Heart right ventricle (tissue), 16 donors: ENCODE measurements around the gene FREY1. TPM values are rescaled to one million over a fixed set of nuclear protein-coding genes. Genes with fewer than 3 reads are reported as not detected.
A peak's percentile ranks its signal among the peaks of the same experiment; 100 is the strongest.
"Not testable (repeated sequence)": the region's sequence is repeated elsewhere in the genome, so short reads cannot be mapped to it uniquely, and the experiment has no call there.

ENCODE experiments used
- ATAC-seq, 8 donors: fragments of 200-7000 bp; cut with Tn5 transposase; one replicate each; pipeline ENCODE4 v1.9.1; 2020; ENCODE audit warnings: mild to moderate bottlenecking in 8 of 8, moderate library complexity in 8 of 8, moderate number of reproducible peaks in 1 of 8
- DNase-seq, 2 donors: peaks; one replicate each; pipeline ENCODE4 v3.0.0-alpha.2; 2020
- H3K27ac ChIP-seq, 10 donors: fragments of 200-600 bp; sonication (generic) in 2 of 10; one replicate each; pipeline versions ENCODE4 v1.5.0 to v1.8.0; 2020 to 2022; ENCODE audit warnings: mild to moderate bottlenecking in 3 of 10
- H3K27me3 ChIP-seq, 7 donors: fragments of 200-600 bp; one replicate each; pipeline ENCODE4 v1.8.0; 2021 to 2022; ENCODE audit warnings: mild to moderate bottlenecking in 2 of 7
- H3K36me3 ChIP-seq, 9 donors: fragments of 200-600 bp; sonication (generic) in 1 of 9; one replicate each; pipeline versions ENCODE4 v1.5.0 to v1.8.0; 2020 to 2022; ENCODE audit warnings: mild to moderate bottlenecking in 2 of 9
- H3K4me1 ChIP-seq, 9 donors: fragments of 200-600 bp; sonication (generic) in 1 of 9; one replicate each; pipeline versions ENCODE4 v1.5.0 to v1.8.0; 2020 to 2022; ENCODE audit warnings: mild to moderate bottlenecking in 4 of 9
- H3K4me3 ChIP-seq, 10 donors: fragments of 200-600 bp; sonication (generic) in 2 of 10; one replicate each; pipeline versions ENCODE4 v1.5.0 to v1.8.0; 2020 to 2022; ENCODE audit warnings: mild to moderate bottlenecking in 7 of 10, moderate library complexity in 2 of 10
- H3K9me3 ChIP-seq, 11 donors: fragments of 200-600 bp in 10 of 11; sonication (generic) in 2 of 11; one replicate each; pipeline versions ENCODE4 v1.5.0 to v1.8.0; 2013 to 2022; ENCODE audit warnings: mild to moderate bottlenecking in 2 of 11, control low read depth in 1 of 11, moderate library complexity in 1 of 11
- CTCF ChIP-seq, 9 donors: fragments of 200-600 bp; sonication (generic) in 2 of 9; IDR thresholded peaks; one replicate each; pipeline versions ENCODE4 v1.5.0 to v1.8.0; 2021 to 2022; ENCODE audit warnings: antibody characterized with exemption in 9 of 9, mild to moderate bottlenecking in 5 of 9, moderate library complexity in 1 of 9
- WGBS, 2 donors: extraction: QIAGEN DNeasy Blood & Tissue Kit; methylation state at CpG; one replicate each; pipeline ENCODE4 v1.1.7; 2013; ENCODE audit warnings: inconsistent platforms in 1 of 2; 5-methylcytosine and 5-hydroxymethylcytosine counted together
- intact Hi-C, 10 donors: fragments of 100-400 bp; cut with DNase I; formaldehyde crosslinking; loops; one replicate each; pipeline versions ENCODE4 v1.11.1 to v1.14.2; 2022
- polyA plus RNA-seq, 2 donors: library from polyadenylated mRNA; stranded (reverse); fragments of 200-250 nt; gene quantifications; one replicate each; pipeline ENCODE4 v1.2.3, GENCODE V29; 2013
- total RNA-seq, 10 donors: library from RNA; stranded (reverse); fragmentation: NEBNext Ultra II Directional in 3 of 10; extraction: Animal tissue kit (Norgen Biotek cat#: 25700) in 3 of 10; gene quantifications; one replicate each; pipeline versions ENCODE4 v1.2.1 to v1.2.4, GENCODE V29; 2021 to 2023
- donor health status: Arrhythmogenic right ventricular cardiomyopathy.
- donor health status: ischemic (EF 13 %, LVEDD 7.1; RV severe dilation, severe dysfunction).
- donor health status: healthy with polysubstance abuse.
- donor health status: DM: no; HTN: yes; CAD: no.
- donor health status: DM: no; HTN: no; CAD: no.
- donor health status: ischemic (EF 25% LVEDD 6.9; RV normal size, moderate dysfunction).
- donor health status: ischemic (EF 25% LVEDD 5.7; RV mildly dilated, moderate dysfunction).
- donor health status: healthy.
- donor health status: DM: yes; HTN: yes; CAD: no.
- donor health status: Ischemic cardiomyopathy.
- donor health status: ischemic (EF 35%, LVEDD 5.7; RV mildly dilated, moderate dysfunction).
- donor health status: nonischemic (EF 11% LVEDD 7.7; RV severe dilation, severe dysfunction).
- donor health status: DM: yes; HTN: yes; CAD: no.
- donor health status: PGD.
- donor health status: ischemic (EF 29% LVEDD 5.4; RV normal size, mild dysfunction).
- donor health status: nonischemic (EF 23%, LVEDD 6.1; RV moderate dilation, normal function).

Gene FREY1
- total and polyA plus RNA-seq, 12 donors, result 0.22 to 0.59 (median 0.39) TPM; not detected in 7

GRCh38 chr11:45900916-45901617, 6.0 kb downstream of the FREY1 start:
- H3K4me1 ChIP-seq, result peaks cover 10 to 31% (median 21%) of the 10 kb centered on the region in 9 donors
- peak; percentile 30 to 51 for DNase-seq
- TF ChIP-seq CTCF (IDR thresholded peaks at IDR 0.05), result no peak
- H3K27ac ChIP-seq, result no peak overlapping the region
- no peaks in the 10 kb centered on the region for H3K9me3 ChIP-seq
- 5 to 15% methylated on average over 8 of the region's 8 CpGs for WGBS, 2 donors
- peaks cover 0 to 55% (median 0%) of the 10 kb centered on the region in 7 donors for H3K27me3 ChIP-seq
- peak in 5 of 8 donors; percentile 7 to 41 (median 20) for ATAC-seq
- intact Hi-C loops, result loop anchor here in 1 of 10 donors (2.0 kb wide), 1 partner anchor 18 kb away; no protein-coding TSS in a partner anchor
- H3K4me3 ChIP-seq, result peak overlapping the region in 9 of 10 donors; percentile 53 to 71 (median 62)
- H3K36me3 ChIP-seq, result peaks cover 0 to 31% (median 0%) of the 10 kb centered on the region in 9 donors

- 2 to 4% methylated on average over 31 to 38 of the region's 59 CpGs for WGBS, 2 donors
- Histone ChIP-seq H3K4me1 (peaks cover 10 to 31% (median 21%) of the 10 kb centered on the region in 9 donors), H3K27me3 (peaks cover 0 to 60% (median 0%) of the 10 kb centered on the region in 7 donors), H3K27ac (peak overlapping the region in 3 of 10 donors; percentile 9 to 65 (median 20)), H3K4me3 (peak overlapping the region; percentile 29 to 71 (median 62)), H3K36me3 (peaks cover 0 to 30% (median 0%) of the 10 kb centered on the region in 9 donors)
- H3K9me3 ChIP-seq, DNase-seq: not testable (repeated sequence)
- intact Hi-C loops, result loop anchor here in 1 of 10 donors (2.0 kb wide), 1 partner anchor 19 kb away; no protein-coding TSS in a partner anchor
- peak in 3 of 8 donors; percentile 1 to 14 (median 3) for ATAC-seq
These were observed 6.8 kb downstream of the FREY1 start for GRCh38 chr11:45900175-45900800.

GRCh38 chr11:45899448-45900174, 7.5 kb downstream of the FREY1 start:
- peaks cover 10 to 31% (median 21%) of the 10 kb centered on the region in 9 donors for H3K4me1 ChIP-seq
- peaks cover 0 to 23% (median 0%) of the 10 kb centered on the region in 9 donors for H3K36me3 ChIP-seq
- DNase-seq (peak; percentile 83 to 85), ATAC-seq (peak; percentile 73 to 90 (median 85))
- intact Hi-C loops, result loop anchor here in 2 of 10 donors (2.0 to 10.0 kb wide), 2 partner anchors 19 to 55 kb away; partner anchors contain the start of gene CRY2 (in 1 of the 2)
- H3K4me3 ChIP-seq, result peak overlapping the region; percentile 28 to 71 (median 62)
- H3K27me3 ChIP-seq, result peaks cover 0 to 60% (median 0%) of the 10 kb centered on the region in 7 donors
- peak overlapping the region in 8 of 10 donors; percentile 39 to 82 (median 70) for H3K27ac ChIP-seq
- WGBS, 2 donors, result 1 to 2% methylated on average over 57 to 59 of the region's 62 CpGs
- no peaks in the 10 kb centered on the region for H3K9me3 ChIP-seq
- peak in 1 of 9 donors; percentile 7 for TF ChIP-seq CTCF (IDR thresholded peaks at IDR 0.05)

- DNase-seq, result no peak
- 12 to 17% methylated on average over 3 of the region's 3 CpGs for WGBS, 2 donors
- intact Hi-C loops, result loop anchor here in 1 of 10 donors (10.0 kb wide), 1 partner anchor 54 kb away; the partner anchor contains the start of gene CRY2
- Histone ChIP-seq H3K9me3 (no peaks in the 10 kb centered on the region), H3K4me1 (peaks cover 10 to 31% (median 21%) of the 10 kb centered on the region in 9 donors), H3K36me3 (peaks cover 0 to 18% (median 0%) of the 10 kb centered on the region in 9 donors), H3K27me3 (peaks cover 0 to 60% (median 0%) of the 10 kb centered on the region in 7 donors), H3K4me3 (peak overlapping the region in 9 of 10 donors; percentile 53 to 71 (median 62)), H3K27ac (peak overlapping the region in 3 of 10 donors; percentile 53 to 82 (median 78))
- no peak for TF ChIP-seq CTCF (IDR thresholded peaks at IDR 0.05)
- ATAC-seq, result peak in 1 of 8 donors; percentile 1
These were observed 8.0 kb downstream of the FREY1 start for GRCh38 chr11:45899086-45899447.
